ENCODE measurements around the gene CXorf65.

DNA sequence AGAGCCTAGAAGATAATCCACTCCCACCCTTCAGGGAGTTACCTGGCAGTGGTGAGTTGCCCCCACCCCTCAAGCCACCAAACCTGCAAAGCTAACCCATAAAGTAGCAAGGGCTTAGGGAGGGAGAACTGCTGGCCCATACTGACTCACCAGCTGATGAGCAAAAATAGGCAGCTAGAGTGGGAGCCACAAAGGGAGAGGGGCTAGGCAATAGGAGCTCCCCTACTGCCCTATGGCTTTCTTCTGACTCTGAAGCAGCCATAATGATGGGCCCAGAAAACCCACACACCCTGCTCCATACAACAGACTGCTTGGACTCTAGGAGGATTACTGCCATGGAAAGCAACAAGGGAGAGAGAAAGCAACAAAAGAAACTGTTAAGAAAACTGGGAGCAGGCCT lies 46.4 kb downstream of the CXorf65 start:
- no peak for TF ChIP-seq POLR2A (IDR thresholded peaks at IDR 0.05; ENCODE audit: low read depth)
- TF ChIP-seq, protein P1, sequence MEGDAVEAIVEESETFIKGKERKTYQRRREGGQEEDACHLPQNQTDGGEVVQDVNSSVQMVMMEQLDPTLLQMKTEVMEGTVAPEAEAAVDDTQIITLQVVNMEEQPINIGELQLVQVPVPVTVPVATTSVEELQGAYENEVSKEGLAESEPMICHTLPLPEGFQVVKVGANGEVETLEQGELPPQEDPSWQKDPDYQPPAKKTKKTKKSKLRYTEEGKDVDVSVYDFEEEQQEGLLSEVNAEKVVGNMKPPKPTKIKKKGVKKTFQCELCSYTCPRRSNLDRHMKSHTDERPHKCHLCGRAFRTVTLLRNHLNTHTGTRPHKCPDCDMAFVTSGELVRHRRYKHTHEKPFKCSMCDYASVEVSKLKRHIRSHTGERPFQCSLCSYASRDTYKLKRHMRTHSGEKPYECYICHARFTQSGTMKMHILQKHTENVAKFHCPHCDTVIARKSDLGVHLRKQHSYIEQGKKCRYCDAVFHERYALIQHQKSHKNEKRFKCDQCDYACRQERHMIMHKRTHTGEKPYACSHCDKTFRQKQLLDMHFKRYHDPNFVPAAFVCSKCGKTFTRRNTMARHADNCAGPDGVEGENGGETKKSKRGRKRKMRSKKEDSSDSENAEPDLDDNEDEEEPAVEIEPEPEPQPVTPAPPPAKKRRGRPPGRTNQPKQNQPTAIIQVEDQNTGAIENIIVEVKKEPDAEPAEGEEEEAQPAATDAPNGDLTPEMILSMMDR (IDR thresholded peaks at IDR 0.05): no peak

All from esophagus muscularis mucosa (tissue), 3 donors.